Immature natural killer cell (primary cell): ENCODE results near the gene RAB36. TPM values are rescaled to one million over a fixed set of nuclear protein-coding genes. Genes with fewer than 3 reads are reported as not detected.

ENCODE experiments used
- DNase-seq, 3 donors: peaks; one replicate each; pipeline ENCODE4 v3.0.0; 2022; ENCODE audit warnings: mixed read lengths in 1 of 3
- H3K27ac Mint-ChIP-seq, 6 donors: one replicate each; pipeline ENCODE4 v1.8.0; 2020; ENCODE audit warnings: mixed read lengths in 6 of 6, mild to moderate bottlenecking in 5 of 6, inconsistent platforms in 4 of 6, moderate library complexity in 3 of 6
- H3K27me3 Mint-ChIP-seq, 3 donors: one replicate each; pipeline ENCODE4 v1.8.0; 2020 to 2021; ENCODE audit warnings: low read depth in 3 of 3, mild to moderate bottlenecking in 3 of 3, mixed read lengths in 3 of 3, moderate library complexity in 3 of 3, inconsistent platforms in 1 of 3
- H3K36me3 Mint-ChIP-seq, 3 donors: one replicate each; pipeline ENCODE4 v1.8.0; 2020; ENCODE audit warnings: mixed read lengths in 3 of 3, inconsistent platforms in 2 of 3, mild to moderate bottlenecking in 2 of 3
- H3K4me1 Mint-ChIP-seq, 2 donors: one replicate each; pipeline ENCODE4 v1.8.0; 2020; ENCODE audit warnings: inconsistent platforms in 2 of 2, mild to moderate bottlenecking in 2 of 2, mixed read lengths in 2 of 2, moderate library complexity in 1 of 2
- H3K4me3 Mint-ChIP-seq, 5 donors: one replicate each; pipeline ENCODE4 v1.8.0; 2020; ENCODE audit warnings: mild to moderate bottlenecking in 5 of 5, mixed read lengths in 5 of 5, inconsistent platforms in 3 of 5, moderate library complexity in 3 of 5
- H3K9me3 Mint-ChIP-seq, 6 donors: one replicate each; pipeline ENCODE4 v1.8.0; 2020; ENCODE audit warnings: mild to moderate bottlenecking in 6 of 6, mixed read lengths in 6 of 6, inconsistent platforms in 4 of 6, moderate library complexity in 3 of 6
- polyA plus RNA-seq, 3 donors: library from polyadenylated mRNA; unstranded; fragments of 300-500 nt; fragmentation: Illumina TruSeq; gene quantifications; one replicate each; pipeline ENCODE4 v1.2.3, GENCODE V29; 2021

RAB36 gene
- polyA plus RNA-seq, 3 donors from 2014 or later = 1.8 to 3.7 TPM; not detected in 1

DNA sequence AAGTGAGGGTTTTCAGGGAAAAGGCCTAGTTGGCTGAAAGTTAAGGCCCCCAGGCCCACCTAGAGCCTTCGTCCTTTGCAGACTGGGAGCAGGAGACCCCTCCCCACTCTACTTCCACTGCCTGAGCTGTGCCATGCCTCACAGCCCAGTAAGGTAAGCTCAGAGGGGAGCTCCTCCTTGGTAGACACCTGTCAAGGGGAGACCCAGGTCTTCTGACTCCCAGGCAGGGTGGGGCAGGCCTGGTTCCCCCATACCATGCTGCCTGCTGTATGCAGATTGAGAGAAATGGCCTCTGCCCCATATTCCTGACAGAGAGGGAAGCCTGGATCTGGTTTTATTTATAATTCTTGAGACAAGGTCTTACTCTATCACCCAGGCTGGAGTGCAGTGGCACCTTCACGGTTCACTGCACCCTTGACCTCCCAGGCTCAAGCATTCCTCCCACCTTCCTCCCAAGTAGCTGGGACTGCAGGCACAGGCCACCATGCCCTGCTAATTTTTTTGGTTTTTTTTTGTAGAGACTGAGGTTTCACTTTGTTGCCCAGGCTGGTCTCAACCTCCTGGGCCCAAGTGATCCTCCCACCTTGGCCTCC is 697 bp downstream of the RAB36 start:
- H3K4me3 Mint-ChIP-seq = peak overlapping the region; percentile 33 to 89 (median 87)
- peaks cover 46 to 64% of the 10 kb centered on the region in 2 donors for H3K4me1 Mint-ChIP-seq
- peaks cover 13 to 36% (median 30%) of the 10 kb centered on the region in 3 donors for H3K27me3 Mint-ChIP-seq
- no peaks in the 10 kb centered on the region for H3K9me3 Mint-ChIP-seq
- no peak for DNase-seq
- H3K27ac Mint-ChIP-seq = peak overlapping the region; percentile 83 to 99 (median 96)
- peaks cover 0 to 4% (median 3%) of the 10 kb centered on the region in 3 donors for H3K36me3 Mint-ChIP-seq

DNA sequence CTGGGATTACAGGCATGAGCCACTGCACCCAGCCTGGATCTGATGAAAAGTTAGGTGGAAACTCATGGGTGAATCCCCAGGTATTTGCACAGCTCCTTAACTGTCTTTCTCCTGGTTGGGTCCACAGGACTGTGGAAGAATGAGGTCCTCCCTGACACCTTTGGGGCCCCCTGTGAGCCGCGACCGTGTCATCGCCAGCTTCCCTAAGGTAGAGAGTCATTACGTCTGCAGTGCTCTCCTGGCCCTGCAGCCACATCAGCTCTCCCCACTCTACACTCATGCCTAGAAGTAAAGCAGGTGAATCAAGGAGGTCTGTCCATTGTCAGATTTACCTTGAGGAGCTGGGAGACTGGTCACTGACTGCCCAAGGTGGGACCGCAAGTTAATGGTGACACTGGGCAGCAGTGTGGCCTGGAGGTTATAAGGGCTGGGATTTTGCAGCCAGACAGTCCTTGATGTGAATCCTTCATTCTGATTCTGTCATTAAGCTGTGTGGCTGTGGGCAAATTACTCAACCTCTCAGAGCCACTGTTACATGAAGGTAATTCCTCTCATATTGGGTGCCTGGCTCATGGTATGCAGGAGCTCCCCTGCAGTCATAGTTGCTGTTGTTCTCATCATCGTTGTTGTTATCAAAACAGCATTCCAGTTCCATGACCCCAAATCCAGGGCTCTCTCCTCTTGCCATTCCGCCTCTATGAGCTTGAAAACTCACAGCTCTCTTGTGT is 1.4 kb downstream of the RAB36 start:
- Mint-ChIP-seq H3K36me3 (peaks cover 0 to 4% (median 3%) of the 10 kb centered on the region in 3 donors), H3K27me3 (peaks cover 9 to 32% (median 25%) of the 10 kb centered on the region in 3 donors), H3K4me3 (peak overlapping the region; percentile 33 to 87 (median 57)), H3K27ac (peak overlapping the region; percentile 83 to 99 (median 94)), H3K4me1 (peaks cover 40 to 57% of the 10 kb centered on the region in 2 donors), H3K9me3 (no peaks in the 10 kb centered on the region)
- no peak for DNase-seq

DNA sequence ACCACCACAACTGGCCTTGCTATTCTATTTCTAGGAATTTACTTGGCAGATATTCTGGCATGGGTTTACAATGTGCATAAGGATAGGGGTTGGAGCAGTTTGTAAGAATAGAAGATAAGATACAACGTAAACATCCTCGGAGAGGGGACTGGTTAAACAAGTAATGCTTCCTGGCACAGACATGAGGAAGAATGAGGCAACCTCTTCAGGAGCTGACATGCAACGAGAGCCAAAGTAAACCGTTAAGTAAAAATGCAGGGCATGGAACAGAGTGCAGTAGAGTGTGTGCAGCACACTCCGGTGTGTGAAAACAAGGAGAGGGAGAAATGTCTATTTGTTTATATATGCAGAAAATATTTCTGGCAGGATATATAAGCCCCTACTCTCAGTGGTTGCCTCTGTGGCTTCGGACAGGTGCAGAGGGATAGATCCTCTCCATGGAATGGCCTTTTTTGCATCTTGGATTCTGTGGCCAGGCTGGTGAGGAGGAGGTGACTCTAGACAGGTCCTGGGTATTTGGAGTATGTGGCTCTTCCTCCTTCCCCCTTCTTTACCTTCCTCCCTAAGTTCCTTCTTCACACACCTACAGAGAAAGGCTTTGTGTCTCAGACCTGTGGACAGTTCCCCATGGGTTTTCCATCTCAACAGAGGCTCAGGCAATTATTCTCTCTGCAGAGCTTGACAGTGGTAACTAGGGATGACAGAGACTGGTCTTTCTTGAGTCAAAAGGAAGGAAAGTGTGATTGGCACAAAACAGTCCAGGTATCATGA is 2.5 kb downstream of the RAB36 start:
- peaks cover 31 to 47% of the 10 kb centered on the region in 2 donors for H3K4me1 Mint-ChIP-seq
- H3K27me3 Mint-ChIP-seq = peaks cover 6 to 23% (median 19%) of the 10 kb centered on the region in 3 donors
- H3K9me3 Mint-ChIP-seq = no peaks in the 10 kb centered on the region
- H3K36me3 Mint-ChIP-seq = peaks cover 0 to 4% (median 3%) of the 10 kb centered on the region in 3 donors
- DNase-seq = no peak
- peak overlapping the region in 5 of 6 donors; percentile 31 to 99 (median 62) for H3K27ac Mint-ChIP-seq
- H3K4me3 Mint-ChIP-seq = no peak overlapping the region

DNA sequence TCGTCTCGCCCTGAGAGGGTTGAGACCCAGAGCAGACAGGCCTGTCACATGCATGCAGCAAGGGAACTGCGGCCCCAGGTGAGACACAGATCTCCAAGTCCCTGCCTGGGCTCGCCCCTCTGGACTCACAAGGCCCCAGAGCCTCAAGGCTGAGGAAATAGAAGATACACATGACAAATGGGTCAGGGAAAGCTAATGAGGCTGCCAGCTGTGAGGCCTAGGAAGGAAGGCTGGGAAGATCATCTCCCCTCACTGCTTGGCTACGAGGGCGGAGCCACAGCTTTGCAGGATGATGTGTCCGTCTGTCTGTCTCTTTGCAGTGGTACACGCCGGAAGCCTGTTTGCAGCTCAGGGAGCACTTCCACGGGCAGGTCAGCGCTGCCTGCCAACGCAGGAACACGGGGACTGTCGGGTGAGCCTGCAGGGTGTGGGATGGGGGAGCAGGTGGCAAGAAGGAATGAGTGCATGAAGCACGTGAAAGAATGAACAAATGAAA is 4.5 kb downstream of the RAB36 start:
- peaks cover 0 to 4% (median 3%) of the 10 kb centered on the region in 3 donors for H3K36me3 Mint-ChIP-seq
- no peak for DNase-seq
- peak overlapping the region in 2 of 6 donors; percentile 30 to 77 for H3K27ac Mint-ChIP-seq
- peaks cover 22 to 31% of the 10 kb centered on the region in 2 donors for H3K4me1 Mint-ChIP-seq
- no peak overlapping the region for H3K4me3 Mint-ChIP-seq
- no peaks in the 10 kb centered on the region for H3K9me3 Mint-ChIP-seq
- H3K27me3 Mint-ChIP-seq = peaks cover 6 to 19% (median 14%) of the 10 kb centered on the region in 3 donors

DNA sequence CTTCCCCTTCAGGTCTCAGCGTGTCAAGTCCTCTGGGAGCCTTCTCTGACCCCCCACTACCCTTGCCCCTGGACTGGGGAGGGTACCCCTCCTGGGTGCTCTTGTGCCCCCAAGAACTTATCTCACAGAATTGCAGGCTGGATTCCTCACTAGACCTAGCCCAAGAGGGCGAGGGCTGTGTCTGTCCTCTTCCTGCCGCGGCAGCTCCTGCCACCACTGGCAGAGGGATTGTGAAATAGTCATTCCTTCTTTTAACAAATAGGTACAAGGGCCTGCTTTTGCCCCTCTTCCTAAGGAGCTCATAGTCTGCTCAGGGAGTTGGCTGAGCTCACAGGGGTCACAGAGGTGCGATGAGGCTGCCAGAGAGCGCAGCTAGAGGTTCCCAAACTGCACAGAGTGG is 5.5 kb downstream of the RAB36 start:
- no peaks in the 10 kb centered on the region for H3K9me3 Mint-ChIP-seq
- H3K4me3 Mint-ChIP-seq = no peak overlapping the region
- H3K4me1 Mint-ChIP-seq = peaks cover 19 to 21% of the 10 kb centered on the region in 2 donors
- peaks cover 0 to 4% (median 3%) of the 10 kb centered on the region in 3 donors for H3K36me3 Mint-ChIP-seq
- DNase-seq = no peak
- H3K27me3 Mint-ChIP-seq = peaks cover 0 to 9% (median 5%) of the 10 kb centered on the region in 3 donors
- peak overlapping the region in 1 of 6 donors; percentile 36 for H3K27ac Mint-ChIP-seq

DNA sequence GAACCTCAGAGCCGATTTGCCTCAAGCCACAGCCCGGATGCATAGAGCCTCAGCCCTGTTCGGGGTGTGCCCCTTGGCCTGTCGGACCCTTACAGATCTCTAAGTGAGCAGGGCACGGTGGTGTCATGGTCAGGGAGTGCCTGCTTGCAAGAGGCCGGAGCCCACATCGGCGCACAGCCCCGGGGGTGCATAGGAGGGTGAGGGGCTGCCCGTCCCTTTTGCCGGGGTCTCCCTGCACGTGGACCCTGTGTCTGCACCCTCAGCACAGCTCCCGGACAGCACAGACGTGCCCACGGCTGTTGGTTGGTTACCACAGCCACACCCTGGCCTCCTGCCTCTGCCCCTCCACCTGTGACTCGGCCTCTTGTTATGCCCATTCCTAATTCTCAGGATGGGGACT is 6.5 kb downstream of the RAB36 start:
- peaks cover 15 to 20% of the 10 kb centered on the region in 2 donors for H3K4me1 Mint-ChIP-seq
- H3K4me3 Mint-ChIP-seq = no peak overlapping the region
- peaks cover 0 to 3% (median 0%) of the 10 kb centered on the region in 3 donors for H3K27me3 Mint-ChIP-seq
- no peak for DNase-seq
- H3K27ac Mint-ChIP-seq = no peak overlapping the region
- H3K36me3 Mint-ChIP-seq = peaks cover 0 to 4% (median 3%) of the 10 kb centered on the region in 3 donors
- H3K9me3 Mint-ChIP-seq = no peaks in the 10 kb centered on the region

DNA sequence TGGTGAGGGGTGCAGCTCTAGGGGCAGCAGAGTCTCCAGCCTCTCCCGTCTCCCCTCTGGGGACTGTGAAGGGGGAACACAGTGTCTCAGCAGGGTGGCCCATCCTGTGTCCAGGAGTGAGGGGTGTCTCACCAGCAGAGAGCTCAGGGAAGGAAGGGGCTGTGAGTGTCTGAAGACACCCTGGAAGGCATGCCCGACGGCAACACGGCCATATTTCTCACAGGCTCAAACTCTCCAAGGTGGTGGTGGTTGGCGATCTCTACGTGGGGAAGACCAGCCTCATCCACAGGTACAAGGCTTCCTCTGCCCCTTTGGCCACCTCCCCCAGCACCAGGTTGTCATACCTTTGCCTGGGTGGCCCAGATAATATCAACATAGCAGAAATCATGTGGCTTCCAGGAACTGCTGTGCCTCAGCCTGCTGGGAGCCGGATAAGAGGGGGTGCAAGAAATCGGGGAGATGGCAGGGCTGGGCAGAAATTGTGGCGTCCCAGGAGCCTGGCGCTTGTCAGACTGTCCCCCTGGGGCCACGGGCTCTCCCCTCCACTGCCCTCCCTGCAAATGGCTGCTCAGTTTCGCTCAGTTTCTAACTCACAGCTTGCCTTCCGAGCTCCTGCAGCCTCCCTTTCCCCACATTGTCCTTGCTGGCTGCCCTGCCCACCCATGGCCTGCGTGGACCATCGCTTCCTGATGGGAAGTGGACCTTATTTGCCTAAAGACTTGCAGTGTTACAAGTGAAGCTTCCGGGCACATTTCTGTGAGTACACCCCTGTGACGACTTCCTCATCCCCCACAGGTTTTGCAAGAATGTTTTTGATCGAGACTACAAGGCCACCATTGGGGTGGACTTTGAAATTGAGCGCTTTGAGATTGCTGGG is 7.2 kb downstream of the RAB36 start:
- Mint-ChIP-seq H3K4me1 (peaks cover 14 to 15% of the 10 kb centered on the region in 2 donors), H3K27me3 (peaks cover 0 to 3% (median 0%) of the 10 kb centered on the region in 3 donors), H3K4me3 (peak overlapping the region in 1 of 5 donors; percentile 57), H3K36me3 (peaks cover 0 to 4% (median 3%) of the 10 kb centered on the region in 3 donors), H3K9me3 (no peaks in the 10 kb centered on the region), H3K27ac (peak overlapping the region in 4 of 6 donors; percentile 6 to 68 (median 31))
- DNase-seq = no peak

DNA sequence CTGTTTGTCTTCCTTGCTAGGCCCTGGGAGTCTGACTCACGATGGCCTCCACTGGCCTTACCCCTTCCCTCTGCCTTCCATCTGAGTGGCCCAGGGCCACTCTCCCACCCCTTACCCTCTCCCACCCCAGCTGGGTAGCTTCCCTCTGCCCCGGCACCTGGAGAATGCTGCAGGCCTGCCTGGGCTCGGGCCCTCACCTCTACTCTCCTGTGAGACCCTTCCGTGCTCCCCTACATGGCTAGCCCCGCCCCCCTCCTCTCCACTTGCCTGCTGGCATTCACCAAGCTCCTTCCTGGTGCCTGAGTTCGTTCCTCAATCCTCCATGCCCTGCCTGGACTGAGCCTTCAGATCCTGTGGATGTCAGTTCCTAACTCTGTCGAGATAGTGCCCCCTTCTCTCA is 8.7 kb downstream of the RAB36 start:
- H3K36me3 Mint-ChIP-seq = peaks cover 0 to 4% (median 3%) of the 10 kb centered on the region in 3 donors
- H3K27me3 Mint-ChIP-seq = peaks cover 0 to 3% (median 2%) of the 10 kb centered on the region in 3 donors
- H3K4me1 Mint-ChIP-seq = peaks cover 6 to 17% of the 10 kb centered on the region in 2 donors
- no peak for DNase-seq
- peak overlapping the region in 2 of 6 donors; percentile 13 to 56 for H3K27ac Mint-ChIP-seq
- H3K9me3 Mint-ChIP-seq = no peaks in the 10 kb centered on the region
- H3K4me3 Mint-ChIP-seq = no peak overlapping the region

DNA sequence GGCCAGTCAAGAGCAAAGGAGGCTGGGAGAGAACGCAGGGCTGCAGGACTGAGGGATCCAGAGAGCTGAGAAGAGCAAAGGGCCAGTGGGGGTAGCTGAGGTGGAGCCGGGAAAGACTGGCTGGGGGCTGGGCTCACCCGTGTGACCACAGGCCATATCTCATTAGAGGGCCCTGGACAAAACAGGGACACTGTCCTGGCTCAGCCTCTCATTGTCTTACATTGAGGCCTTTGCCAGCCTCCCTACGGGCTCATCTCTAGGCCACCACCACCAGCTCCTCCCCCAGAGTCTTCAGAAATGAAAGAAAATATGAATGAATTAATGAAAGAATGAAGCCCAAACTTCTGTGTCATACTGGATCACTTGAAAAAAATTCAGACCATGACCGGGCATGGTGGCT is 9.2 kb downstream of the RAB36 start:
- peak overlapping the region in 3 of 6 donors; percentile 10 to 56 (median 13) for H3K27ac Mint-ChIP-seq
- peaks cover 0 to 4% (median 3%) of the 10 kb centered on the region in 3 donors for H3K36me3 Mint-ChIP-seq
- no peak for DNase-seq
- peaks cover 0 to 3% (median 2%) of the 10 kb centered on the region in 3 donors for H3K27me3 Mint-ChIP-seq
- peaks cover 5 to 17% of the 10 kb centered on the region in 2 donors for H3K4me1 Mint-ChIP-seq
- H3K4me3 Mint-ChIP-seq = no peak overlapping the region
- H3K9me3 Mint-ChIP-seq = no peaks in the 10 kb centered on the region

DNA sequence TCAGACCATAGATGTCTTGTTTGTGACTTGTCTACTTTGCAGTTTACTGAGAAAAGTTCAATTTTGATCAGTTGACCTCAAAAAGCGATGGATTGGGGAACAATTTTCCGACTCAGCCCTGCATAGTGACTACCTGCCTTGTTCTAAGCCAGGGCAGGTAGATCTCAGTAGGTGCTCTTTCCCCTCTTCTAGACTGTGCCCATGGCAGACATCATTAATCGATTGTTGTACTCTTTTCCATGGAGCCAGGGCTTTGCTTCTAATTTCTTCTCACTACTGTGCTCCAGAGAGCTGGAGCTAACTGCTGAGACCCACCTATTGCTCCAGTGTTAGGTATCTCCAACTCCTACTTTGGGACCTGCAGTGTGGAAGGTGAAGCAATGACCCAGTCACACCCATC is 9.9 kb downstream of the RAB36 start:
- peaks cover 0 to 3% (median 0%) of the 10 kb centered on the region in 3 donors for H3K36me3 Mint-ChIP-seq
- H3K27ac Mint-ChIP-seq = peak overlapping the region in 1 of 6 donors; percentile 23
- H3K4me3 Mint-ChIP-seq = no peak overlapping the region
- peaks cover 0 to 3% (median 2%) of the 10 kb centered on the region in 3 donors for H3K27me3 Mint-ChIP-seq
- no peaks in the 10 kb centered on the region for H3K9me3 Mint-ChIP-seq
- no peak for DNase-seq
- H3K4me1 Mint-ChIP-seq = peaks cover 5 to 17% of the 10 kb centered on the region in 2 donors

DNA sequence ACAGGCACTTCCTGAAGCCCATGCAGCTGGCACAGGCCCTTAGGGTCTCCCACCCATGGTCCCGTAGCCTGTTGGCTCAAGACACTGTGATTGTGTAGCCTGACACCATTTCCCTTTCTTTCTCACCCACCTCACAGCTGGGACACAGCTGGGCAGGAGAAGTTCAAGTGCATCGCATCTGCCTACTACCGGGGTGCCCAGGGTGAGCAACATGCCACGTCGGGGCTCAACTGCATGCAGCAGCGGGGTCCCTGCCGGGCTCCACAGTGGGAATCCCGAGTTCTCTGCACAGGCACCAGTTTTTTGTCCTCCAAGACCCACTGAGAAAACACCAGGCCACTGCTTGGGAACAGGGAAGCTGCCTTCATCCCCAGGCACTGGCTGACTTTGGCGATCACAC is 10.6 kb downstream of the RAB36 start:
- DNase-seq = no peak
- Mint-ChIP-seq H3K9me3 (no peaks in the 10 kb centered on the region), H3K36me3 (peaks cover 0 to under 1% (median 0%) of the 10 kb centered on the region in 3 donors), H3K4me1 (peaks cover 5 to 17% of the 10 kb centered on the region in 2 donors), H3K27me3 (peaks cover 0 to 2% (median under 1%) of the 10 kb centered on the region in 3 donors), H3K27ac (no peak overlapping the region), H3K4me3 (no peak overlapping the region)

DNA sequence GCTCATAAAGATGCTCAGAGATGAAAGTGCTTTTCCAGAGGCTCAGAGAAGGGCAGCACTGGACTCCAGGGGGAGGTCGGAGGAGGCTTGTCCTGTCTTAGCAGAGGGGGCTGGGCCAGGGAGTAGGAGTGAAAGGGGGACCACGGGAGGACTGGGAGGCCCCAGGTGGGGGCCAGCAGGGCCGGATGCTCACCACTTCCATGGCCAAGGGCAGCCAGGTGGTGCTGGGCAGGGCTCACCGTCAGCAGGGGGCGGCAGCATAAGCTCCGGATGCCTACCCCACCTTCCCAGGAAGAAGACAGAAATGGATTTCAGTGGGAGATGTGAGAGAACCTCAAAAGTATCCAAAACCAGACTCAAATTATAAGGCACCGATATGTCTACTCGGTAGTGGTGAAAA is 11.0 kb downstream of the RAB36 start:
- H3K4me3 Mint-ChIP-seq = no peak overlapping the region
- H3K27ac Mint-ChIP-seq = no peak overlapping the region
- DNase-seq = no peak
- H3K9me3 Mint-ChIP-seq = no peaks in the 10 kb centered on the region
- H3K36me3 Mint-ChIP-seq = no peaks in the 10 kb centered on the region
- H3K27me3 Mint-ChIP-seq = peaks cover 0 to 2% (median 1%) of the 10 kb centered on the region in 3 donors
- H3K4me1 Mint-ChIP-seq = peaks cover 5 to 17% of the 10 kb centered on the region in 2 donors
